ENCODE data around the gene C7.
"Not testable (repeated sequence)": the region's sequence is repeated elsewhere in the genome, so short reads cannot be mapped to it uniquely, and the experiment has no call there.

Gene C7

GRCh38 chr5:40991168-40991980, 82.1 kb downstream of the C7 start:
- DNase-seq (ENCODE audit: low read depth): peak; percentile 6

GRCh38 chr5:40991981-40992559, 82.8 kb downstream of the C7 start:
- no peak for DNase-seq (ENCODE audit: low read depth)

DNA sequence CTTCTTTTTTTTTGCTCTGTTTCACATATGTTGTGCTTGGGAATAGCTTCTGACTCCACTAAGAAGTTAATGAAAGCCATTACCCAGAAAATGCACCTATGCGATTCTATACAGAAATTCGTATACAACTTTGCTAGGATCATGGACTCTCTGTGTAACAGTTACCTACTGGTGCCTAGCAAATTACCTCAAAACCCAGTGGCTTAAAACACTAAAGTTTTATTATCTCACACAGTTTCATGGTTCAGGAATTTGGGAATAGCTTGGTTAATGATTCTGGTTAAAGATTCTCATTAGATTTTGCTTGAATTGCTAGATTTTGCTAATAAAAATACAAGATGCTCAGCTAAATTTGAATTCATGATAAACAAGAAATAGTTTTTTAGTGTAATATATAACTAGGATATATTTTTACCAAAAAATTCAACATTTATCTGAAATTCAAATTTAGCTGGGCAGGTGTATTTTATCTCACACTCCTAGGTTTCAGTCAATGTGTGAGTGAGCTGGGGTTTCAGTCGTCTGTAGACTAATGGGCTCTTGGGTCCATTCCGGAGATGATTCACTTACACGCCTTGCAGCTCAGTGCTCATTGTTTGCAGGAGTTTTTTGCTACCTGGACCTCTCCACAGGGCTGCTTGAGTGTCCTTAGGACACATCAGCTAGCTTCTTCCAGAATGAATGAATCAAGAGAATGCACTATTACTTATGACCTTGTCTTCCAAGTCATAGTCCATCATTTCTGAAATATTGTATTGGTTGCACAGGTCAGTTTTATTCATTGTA, 86.7 kb downstream of the C7 start:
- DNase-seq (ENCODE audit: low read depth): no peak

DNA sequence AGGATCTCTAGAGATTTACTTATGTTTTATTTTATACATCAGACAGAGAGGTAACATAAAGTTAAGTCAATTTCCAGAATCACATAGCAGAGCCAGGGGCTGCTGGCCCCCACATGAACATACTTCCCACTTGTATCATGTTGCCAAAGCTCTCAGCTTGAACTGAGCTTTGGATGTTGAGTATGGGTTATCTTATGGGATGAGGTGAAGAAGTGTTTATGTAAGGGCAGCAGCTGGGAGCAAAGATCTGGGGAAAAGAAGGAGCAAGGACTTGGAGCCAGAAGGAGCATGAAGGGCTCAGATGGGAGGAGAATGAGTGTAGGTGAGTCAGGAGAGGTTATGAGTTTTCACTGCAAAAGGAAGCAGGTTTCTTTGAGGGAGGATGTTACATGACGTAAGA, 89.8 kb downstream of the C7 start:
- DNase-seq (ENCODE audit: low read depth): no peak

GRCh38 chr5:40999966-41000365, 90.7 kb downstream of the C7 start:
- no peak for DNase-seq (ENCODE audit: low read depth)

DNA sequence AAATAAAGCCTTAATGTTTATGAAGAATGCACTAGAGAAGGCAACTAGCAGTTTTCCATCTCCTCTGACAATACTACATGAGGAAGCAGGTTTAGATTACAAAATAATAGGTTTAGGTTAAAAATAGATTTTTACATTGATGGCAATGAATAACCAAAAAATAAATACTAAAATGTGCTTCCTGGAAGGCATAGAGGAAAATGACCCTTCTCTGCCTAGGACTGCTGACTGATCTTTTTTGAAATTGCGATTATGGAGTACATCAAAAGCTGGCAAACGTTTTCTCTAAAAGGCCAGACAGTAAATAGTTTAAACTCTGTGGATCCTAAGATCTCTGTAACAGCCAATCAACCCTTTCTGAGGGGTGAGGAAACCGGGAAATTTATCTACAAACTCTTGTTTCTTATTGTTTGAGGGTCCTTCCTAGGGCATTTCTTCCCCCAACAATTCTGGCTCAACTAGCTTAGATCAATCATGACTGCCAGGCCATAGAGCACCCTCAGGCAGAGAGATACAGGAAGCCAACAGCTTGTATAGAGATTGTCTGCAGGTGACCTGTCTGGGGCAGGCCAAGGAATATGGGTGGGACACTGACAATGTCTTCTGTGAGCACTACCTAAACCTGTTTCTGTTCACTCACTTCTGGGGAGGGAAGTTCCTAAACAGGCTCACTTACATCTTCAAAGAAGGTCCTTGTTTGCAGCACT, 94.5 kb downstream of the C7 start:
- DNase-seq (ENCODE audit: low read depth): no peak

- no peak for DNase-seq (ENCODE audit: low read depth)
Measured at GRCh38 chr5:41004931-41005330, 95.6 kb downstream of the C7 start.

GRCh38 chr5:41009232-41009631, 99.9 kb downstream of the C7 start:
- peak; percentile 63 for DNase-seq (ENCODE audit: low read depth)

DNA sequence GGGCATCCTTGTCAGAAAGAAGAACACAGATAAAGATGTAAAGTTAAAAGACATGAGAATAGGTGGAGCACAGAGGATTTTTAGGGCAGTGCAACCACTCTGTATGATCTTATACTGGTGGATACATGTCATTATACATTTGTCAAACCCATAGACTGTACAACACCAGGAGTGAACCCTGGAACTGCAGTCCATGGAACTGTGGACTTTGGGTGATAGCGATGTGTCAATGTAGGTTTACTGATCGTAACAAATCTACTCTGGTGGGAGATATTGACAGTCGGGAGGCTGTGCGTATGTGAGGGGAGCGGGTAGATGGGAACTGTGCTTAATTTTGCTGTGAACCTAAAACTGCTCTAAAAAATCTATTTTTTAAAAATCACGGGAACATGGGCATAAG, 101.3 kb downstream of the C7 start:
- DNase-seq (ENCODE audit: low read depth): no peak

- no peak for DNase-seq (ENCODE audit: low read depth)
Measured at GRCh38 chr5:41012318-41012717, 103.0 kb downstream of the C7 start.

DNA sequence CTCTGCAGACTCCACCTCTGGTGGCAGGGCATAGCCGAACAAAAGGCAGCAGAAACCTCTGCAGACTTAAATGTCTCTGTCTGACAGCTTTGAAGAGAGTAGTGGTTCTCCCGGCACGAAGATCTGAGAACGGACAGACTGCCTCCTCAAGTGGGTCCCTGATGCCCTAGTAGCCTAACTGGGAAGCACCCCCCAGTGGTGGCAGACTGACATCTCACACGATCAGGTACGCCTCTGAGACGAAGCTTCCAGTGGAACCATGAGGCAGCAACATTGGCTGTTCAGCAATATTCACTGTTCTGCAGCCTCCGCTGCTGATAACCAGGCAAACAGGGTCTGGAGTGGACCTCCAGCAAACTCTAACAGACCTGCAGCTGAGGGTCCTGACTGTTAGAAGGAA, 113.3 kb downstream of the C7 start:
- not testable (repeated sequence) for DNase-seq (ENCODE audit: low read depth)

All from ELR (cell line).